Ectodermal cell (in vitro differentiated cells): ENCODE data around the gene HARBI1.

Experiments used
- H3K27ac ChIP-seq: 2 replicates; pipeline ENCODE4 v1.7.0; 2013; ENCODE audit warnings: mild to moderate bottlenecking, low read depth, low read length; ENCODE audit not compliant: insufficient read depth, poor library complexity, severe bottlenecking
- H3K27me3 ChIP-seq: 2 replicates; pipeline ENCODE4 v1.7.0; 2013; ENCODE audit warnings: mild to moderate bottlenecking, low read length; ENCODE audit not compliant: insufficient read depth, control insufficient read depth, poor library complexity, severe bottlenecking
- H3K36me3 ChIP-seq: one replicate; pipeline ENCODE4 v1.7.0; 2013; ENCODE audit warnings: low read length; ENCODE audit not compliant: control insufficient read depth, insufficient read depth
- H3K4me1 ChIP-seq: one replicate; pipeline ENCODE4 v1.7.0; 2013; ENCODE audit warnings: low read length; ENCODE audit not compliant: control insufficient read depth, insufficient read depth
- H3K4me3 ChIP-seq: 2 replicates; pipeline ENCODE4 v1.7.0; 2013; ENCODE audit warnings: low read depth, low read length, control low read depth; ENCODE audit not compliant: insufficient read depth
- H3K9me3 ChIP-seq: 2 replicates; pipeline ENCODE4 v1.7.0; 2013; ENCODE audit warnings: mild to moderate bottlenecking, low read length, moderate library complexity; ENCODE audit not compliant: control insufficient read depth
- WGBS, 2 experiments: methylation state at CpG; one replicate each; pipeline ENCODE4 v1.1.7; 2013; ENCODE audit warnings: missing lambda C conversion rate in 2 of 2; 5-methylcytosine and 5-hydroxymethylcytosine counted together

Gene HARBI1

GRCh38 chr11:46577058-46577457 is 40.0 kb downstream of the HARBI1 start:
- Histone ChIP-seq H3K4me1 (no peaks in the 10 kb centered on the region), H3K4me3 (no peak overlapping the region), H3K27ac (no peak overlapping the region), H3K27me3 (no peaks in the 10 kb centered on the region), H3K36me3 (no peaks in the 10 kb centered on the region), H3K9me3 (no peaks in the 10 kb centered on the region)
- 83 to 100% methylated on average over 1 of the region's 1 CpG for WGBS, 2 experiments

- Histone ChIP-seq H3K27ac (no peak overlapping the region), H3K9me3 (no peaks in the 10 kb centered on the region), H3K36me3 (no peaks in the 10 kb centered on the region), H3K4me3 (no peak overlapping the region), H3K27me3 (no peaks in the 10 kb centered on the region), H3K4me1 (no peaks in the 10 kb centered on the region)
- no CpG with 5 or more reads among the region's 1 CpG for WGBS, 2 experiments
Observed at GRCh38 chr11:46574656-46575055, 42.4 kb downstream of the HARBI1 start.

GRCh38 chr11:46570790-46571398 is 46.1 kb downstream of the HARBI1 start:
- H3K36me3 ChIP-seq: no peaks in the 10 kb centered on the region
- H3K4me3 ChIP-seq: no peak overlapping the region
- H3K27me3 ChIP-seq: no peaks in the 10 kb centered on the region
- H3K4me1 ChIP-seq: no peaks in the 10 kb centered on the region
- WGBS, 2 experiments: 90 to 94% methylated on average over 2 of the region's 2 CpGs
- no peaks in the 10 kb centered on the region for H3K9me3 ChIP-seq
- H3K27ac ChIP-seq: no peak overlapping the region

- no peaks in the 10 kb centered on the region for H3K4me1 ChIP-seq
- no peaks in the 10 kb centered on the region for H3K9me3 ChIP-seq
- H3K27ac ChIP-seq: no peak overlapping the region
- no peak overlapping the region for H3K4me3 ChIP-seq
- H3K27me3 ChIP-seq: no peaks in the 10 kb centered on the region
- WGBS, 2 experiments: 91 to 98% methylated on average over 7 of the region's 7 CpGs
- no peaks in the 10 kb centered on the region for H3K36me3 ChIP-seq
Observed at GRCh38 chr11:46565232-46565840, 51.7 kb downstream of the HARBI1 start.

GRCh38 chr11:46564459-46564858 is 52.6 kb downstream of the HARBI1 start:
- Histone ChIP-seq H3K27me3 (no peaks in the 10 kb centered on the region), H3K4me3 (no peak overlapping the region), H3K9me3 (no peaks in the 10 kb centered on the region), H3K36me3 (no peaks in the 10 kb centered on the region), H3K27ac (no peak overlapping the region), H3K4me1 (no peaks in the 10 kb centered on the region)
- no CpG with 5 or more reads among the region's 1 CpG for WGBS, 2 experiments

GRCh38 chr11:46562527-46562926 is 54.5 kb downstream of the HARBI1 start:
- Histone ChIP-seq H3K36me3 (no peaks in the 10 kb centered on the region), H3K27ac (no peak overlapping the region), H3K9me3 (no peaks in the 10 kb centered on the region), H3K4me1 (no peaks in the 10 kb centered on the region), H3K4me3 (no peak overlapping the region), H3K27me3 (no peaks in the 10 kb centered on the region)
- WGBS, 2 experiments: 92 to 96% methylated on average over 5 of the region's 5 CpGs

- no peaks in the 10 kb centered on the region for H3K9me3 ChIP-seq
- WGBS, 2 experiments: 92 to 94% methylated on average over 6 of the region's 6 CpGs
- H3K27me3 ChIP-seq: no peaks in the 10 kb centered on the region
- peaks cover 2% of the 10 kb centered on the region for H3K4me1 ChIP-seq
- no peak overlapping the region for H3K27ac ChIP-seq
- H3K36me3 ChIP-seq: no peaks in the 10 kb centered on the region
- no peak overlapping the region for H3K4me3 ChIP-seq
Observed at GRCh38 chr11:46560300-46560991, 56.6 kb downstream of the HARBI1 start.

- no peak overlapping the region for H3K4me3 ChIP-seq
- no peak overlapping the region for H3K27ac ChIP-seq
Observed at GRCh38 chr11:46559815-46560214, 57.2 kb downstream of the HARBI1 start.

GRCh38 chr11:46557684-46558151 is 59.3 kb downstream of the HARBI1 start:
- 88 to 89% methylated on average over 7 of the region's 7 CpGs for WGBS, 2 experiments
- Histone ChIP-seq H3K27ac (no peak overlapping the region), H3K4me1 (peaks cover 19% of the 10 kb centered on the region), H3K36me3 (no peaks in the 10 kb centered on the region), H3K27me3 (no peaks in the 10 kb centered on the region), H3K4me3 (no peak overlapping the region), H3K9me3 (no peaks in the 10 kb centered on the region)

More at GRCh38 chr11:46559815-46560214, 57.2 kb downstream of the HARBI1 start:
- WGBS, 2 experiments: 96 to 100% methylated on average over 1 of the region's 1 CpG
- H3K27me3 ChIP-seq: no peaks in the 10 kb centered on the region
- peaks cover 8% of the 10 kb centered on the region for H3K4me1 ChIP-seq
- no peaks in the 10 kb centered on the region for H3K36me3 ChIP-seq
- H3K9me3 ChIP-seq: no peaks in the 10 kb centered on the region

- 93 to 100% methylated on average over 2 of the region's 2 CpGs for WGBS, 2 experiments
Observed at GRCh38 chr11:46555267-46556054, 61.6 kb downstream of the HARBI1 start.

More at GRCh38 chr11:46555267-46556054, 61.6 kb downstream of the HARBI1 start:
- Histone ChIP-seq H3K36me3 (no peaks in the 10 kb centered on the region), H3K9me3 (no peaks in the 10 kb centered on the region), H3K27ac (no peak overlapping the region), H3K4me3 (no peak overlapping the region), H3K27me3 (no peaks in the 10 kb centered on the region), H3K4me1 (peaks cover 19% of the 10 kb centered on the region)
